ENCODE data around the gene OR10P1. TPM values are rescaled to one million over a fixed set of nuclear protein-coding genes. Genes with fewer than 3 reads are reported as not detected.
"Not testable (repeated sequence)": the region's sequence is repeated elsewhere in the genome, so short reads cannot be mapped to it uniquely, and the experiment has no call there.

OR10P1 gene
- total and polyA plus RNA-seq, 3 donors from 2014 or later: not detected

- TF ChIP-seq CTCF (IDR thresholded peaks at IDR 0.05) (no peak), POLR2A (IDR thresholded peaks at IDR 0.05) (no peak)
- Histone ChIP-seq H3K9me3 (no peaks in the 10 kb centered on the region), H3K36me3 (ENCODE audit: low read depth, missing control alignments) (no peaks in the 10 kb centered on the region), H3K27ac (no peak overlapping the region), H3K4me3 (no peak overlapping the region), H3K27me3 (no peaks in the 10 kb centered on the region), H3K4me1 (no peaks in the 10 kb centered on the region)
- 74 to 77% methylated on average over 7 of the region's 7 CpGs for WGBS, 2 donors
- DNase-seq: no peak
- intact Hi-C loops (cut with DNase I; ENCODE audit: low total_unique reads): no loop called here
These were observed 4.9 kb downstream of the OR10P1 start for GRCh38 chr12:55641595-55641994.

- H3K27ac ChIP-seq: no peak overlapping the region
- H3K9me3 ChIP-seq: no peaks in the 10 kb centered on the region
- no peak for DNase-seq
- WGBS, 2 donors: 60 to 80% methylated on average over 2 of the region's 2 CpGs
- H3K4me1 ChIP-seq: no peaks in the 10 kb centered on the region
- H3K27me3 ChIP-seq: no peaks in the 10 kb centered on the region
- H3K36me3 ChIP-seq (ENCODE audit: low read depth, missing control alignments): no peaks in the 10 kb centered on the region
- H3K4me3 ChIP-seq: no peak overlapping the region
- no peak for TF ChIP-seq CTCF (IDR thresholded peaks at IDR 0.05)
- no peak for TF ChIP-seq POLR2A (IDR thresholded peaks at IDR 0.05)
- intact Hi-C loops (cut with DNase I; ENCODE audit: low total_unique reads): no loop called here
These were observed 5.6 kb downstream of the OR10P1 start for GRCh38 chr12:55642267-55642666.

- Histone ChIP-seq H3K9me3 (no peaks in the 10 kb centered on the region), H3K4me3 (no peak overlapping the region), H3K36me3 (ENCODE audit: low read depth, missing control alignments) (no peaks in the 10 kb centered on the region), H3K4me1 (no peaks in the 10 kb centered on the region), H3K27ac (no peak overlapping the region), H3K27me3 (no peaks in the 10 kb centered on the region)
- 63 to 81% methylated on average over 4 to 7 of the region's 7 CpGs for WGBS, 2 donors
- DNase-seq: no peak
- intact Hi-C loops (cut with DNase I; ENCODE audit: low total_unique reads): no loop called here
- no peak for TF ChIP-seq CTCF (IDR thresholded peaks at IDR 0.05)
- no peak for TF ChIP-seq POLR2A (IDR thresholded peaks at IDR 0.05)
These were observed 6.0 kb downstream of the OR10P1 start for GRCh38 chr12:55642669-55643068.

- TF ChIP-seq POLR2A (IDR thresholded peaks at IDR 0.05) (no peak), CTCF (IDR thresholded peaks at IDR 0.05) (no peak)
These were observed 7.9 kb downstream of the OR10P1 start for GRCh38 chr12:55644591-55644990.

GRCh38 chr12:55647027-55647426, 10.3 kb downstream of the OR10P1 start:
- Histone ChIP-seq H3K4me3 (peak overlapping the region in 1 of 2 donors; percentile 43), H3K36me3 (ENCODE audit: low read depth, missing control alignments) (no peaks in the 10 kb centered on the region), H3K27ac (peak overlapping the region; percentile 27 to 88), H3K4me1 (no peaks in the 10 kb centered on the region), H3K27me3 (no peaks in the 10 kb centered on the region), H3K9me3 (no peaks in the 10 kb centered on the region)
- intact Hi-C loops (cut with DNase I; ENCODE audit: low total_unique reads): no loop called here
- 68 to 77% methylated on average over 5 of the region's 5 CpGs for WGBS, 2 donors
- no peak for DNase-seq
- no peak for TF ChIP-seq POLR2A (IDR thresholded peaks at IDR 0.05)
- TF ChIP-seq CTCF (IDR thresholded peaks at IDR 0.05): no peak

More at GRCh38 chr12:55644591-55644990, 7.9 kb downstream of the OR10P1 start:
- Histone ChIP-seq H3K27me3 (no peaks in the 10 kb centered on the region), H3K4me1 (no peaks in the 10 kb centered on the region), H3K27ac (no peak overlapping the region), H3K36me3 (ENCODE audit: low read depth, missing control alignments) (no peaks in the 10 kb centered on the region), H3K9me3 (no peaks in the 10 kb centered on the region), H3K4me3 (no peak overlapping the region)
- WGBS, 2 donors: 78 to 81% methylated on average over 1 of the region's 1 CpG
- DNase-seq: no peak
- intact Hi-C loops (cut with DNase I; ENCODE audit: low total_unique reads): no loop called here

- intact Hi-C loops (cut with DNase I; ENCODE audit: low total_unique reads); H3K27ac ChIP-seq; H3K4me3 ChIP-seq; H3K27me3 ChIP-seq; H3K36me3 ChIP-seq (ENCODE audit: low read depth, missing control alignments); H3K4me1 ChIP-seq; H3K9me3 ChIP-seq; DNase-seq: not testable (repeated sequence)
- 70 to 71% methylated on average over 4 of the region's 4 CpGs for WGBS, 2 donors
These were observed 14.1 kb downstream of the OR10P1 start for GRCh38 chr12:55650620-55651298.

Measured in testis (tissue), 3 donors.